SK-N-SH treated with all-trans-retinoic acid at 6 μM for 48 hours (cell line): ENCODE measurements around the gene RAE1.

ENCODE experiments used
- ATAC-seq: fragments of 200-7000 bp; cut with Tn5 transposase; 3 replicates; pipeline ENCODE4 v1.9.1; 2020; ENCODE audit warnings: mild to moderate bottlenecking, moderate library complexity
- ARNTL ChIP-seq: fragments of 450-650 bp; formaldehyde crosslinking; IDR thresholded peaks from 2 replicates; pipeline ENCODE4 v1.5.0; 2020; ENCODE audit warnings: low read depth, mild to moderate bottlenecking, moderate library complexity, borderline replicate concordance
- BACH2 ChIP-seq: fragments of 250-450 bp; sonication (Bioruptor Pico); IDR thresholded peaks from 2 replicates; pipeline ENCODE4 v1.9.0; 2021; ENCODE audit warnings: mild to moderate bottlenecking, borderline replicate concordance
- CSDC2 ChIP-seq: fragments of 250-450 bp; sonication (Bioruptor Pico); IDR thresholded peaks from 2 replicates; pipeline ENCODE4 v1.5.0; 2020; ENCODE audit warnings: mild to moderate bottlenecking, moderate library complexity
- ESRRG ChIP-seq: fragments of 250-450 bp; sonication (Bioruptor Pico); IDR thresholded peaks from 2 replicates; pipeline ENCODE4 v1.6.1; 2021; ENCODE audit warnings: mild to moderate bottlenecking
- GLIS3 ChIP-seq: fragments of 250-450 bp; sonication (Bioruptor Pico); IDR thresholded peaks from 2 replicates; pipeline ENCODE4 v1.5.0; 2020; ENCODE audit warnings: mild to moderate bottlenecking, moderate library complexity
- POU6F1 ChIP-seq: fragments of 250-450 bp; sonication (Bioruptor Pico); IDR thresholded peaks from 2 replicates; pipeline ENCODE4 v1.8.0; 2021; ENCODE audit warnings: low read depth, mild to moderate bottlenecking, moderate library complexity, borderline replicate concordance
- RARB ChIP-seq: fragments of 250-450 bp; sonication (Bioruptor Pico); IDR thresholded peaks from 2 replicates; pipeline ENCODE4 v1.8.0; 2021; ENCODE audit warnings: mild to moderate bottlenecking, moderate library complexity
- SNAI2 ChIP-seq: fragments of 250-450 bp; sonication (Bioruptor Pico); IDR thresholded peaks from 2 replicates; pipeline ENCODE4 v1.5.0; 2020; ENCODE audit warnings: mild to moderate bottlenecking, moderate library complexity
- TOX ChIP-seq: fragments of 250-450 bp; sonication (Bioruptor Pico); IDR thresholded peaks from 2 replicates; pipeline ENCODE4 v1.8.0; 2021; ENCODE audit warnings: mild to moderate bottlenecking, moderate library complexity, borderline replicate concordance
- ZC3H10 ChIP-seq: fragments of 250-450 bp; sonication (Bioruptor Pico); IDR thresholded peaks from 2 replicates; pipeline ENCODE4 v1.5.1; 2021; ENCODE audit warnings: mild to moderate bottlenecking, moderate library complexity
- ZFP3 ChIP-seq: fragments of 250-450 bp; sonication (Bioruptor Pico); IDR thresholded peaks from 2 replicates; pipeline ENCODE4 v1.5.0; 2020; ENCODE audit warnings: mild to moderate bottlenecking, moderate library complexity
- ZFP30 ChIP-seq: fragments of 450-650 bp; formaldehyde crosslinking; IDR thresholded peaks from 2 replicates; pipeline ENCODE4 v1.5.0; 2022; ENCODE audit warnings: mild to moderate bottlenecking, moderate library complexity
- ZNF565 ChIP-seq: fragments of 450-650 bp; formaldehyde crosslinking; conservative IDR thresholded peaks from 2 replicates; pipeline ENCODE4 v1.5.0; 2020; ENCODE audit warnings: low read depth, mild to moderate bottlenecking, moderate library complexity
- ZNF70 ChIP-seq: fragments of 450-650 bp; formaldehyde crosslinking; IDR thresholded peaks from 2 replicates; pipeline ENCODE4 v1.5.0; 2020; ENCODE audit warnings: mild to moderate bottlenecking, moderate library complexity
- ZNF8 ChIP-seq: fragments of 450-650 bp; formaldehyde crosslinking; IDR thresholded peaks from 2 replicates; pipeline ENCODE4 v1.5.0; 2020; ENCODE audit warnings: mild to moderate bottlenecking, moderate library complexity
- TF ChIP-seq, protein P1 (sequence below): fragments of 250-450 bp; sonication (Bioruptor Pico); IDR thresholded peaks from 2 replicates; pipeline ENCODE4 v1.5.1; 2021; ENCODE audit warnings: mild to moderate bottlenecking, moderate library complexity
- TF ChIP-seq, protein P2 (sequence below): fragments of 250-450 bp; sonication (Bioruptor Pico); IDR thresholded peaks from 2 replicates; pipeline ENCODE4 v1.5.1; 2020; ENCODE audit warnings: low read depth, mild to moderate bottlenecking, moderate library complexity
- TF ChIP-seq, protein P3 (sequence below): fragments of 250-450 bp; sonication (Bioruptor Pico); IDR thresholded peaks from 2 replicates; pipeline ENCODE4 v1.5.0; 2020; ENCODE audit warnings: mild to moderate bottlenecking, moderate library complexity
- TF ChIP-seq, protein P4 (sequence below): fragments of 250-450 bp; sonication (Bioruptor Pico); IDR thresholded peaks from 2 replicates; pipeline ENCODE4 v1.8.0; 2020; ENCODE audit warnings: mild to moderate bottlenecking, moderate library complexity, borderline replicate concordance

RAE1 gene

GRCh38 chr20:57335392-57335791 lies 15.7 kb upstream of the RAE1 start:
- ATAC-seq, result no peak
- TF ChIP-seq POU6F1 (CRISPR knock-in tag) (no peak), ZNF565 (CRISPR knock-in tag) (no peak), CSDC2 (CRISPR knock-in tag) (no peak), TOX (CRISPR knock-in tag) (no peak), ZNF8 (CRISPR knock-in tag) (no peak), ZFP3 (CRISPR knock-in tag) (no peak), BACH2 (CRISPR knock-in tag) (no peak), GLIS3 (no peak)
- TF ChIP-seq, protein P1, sequence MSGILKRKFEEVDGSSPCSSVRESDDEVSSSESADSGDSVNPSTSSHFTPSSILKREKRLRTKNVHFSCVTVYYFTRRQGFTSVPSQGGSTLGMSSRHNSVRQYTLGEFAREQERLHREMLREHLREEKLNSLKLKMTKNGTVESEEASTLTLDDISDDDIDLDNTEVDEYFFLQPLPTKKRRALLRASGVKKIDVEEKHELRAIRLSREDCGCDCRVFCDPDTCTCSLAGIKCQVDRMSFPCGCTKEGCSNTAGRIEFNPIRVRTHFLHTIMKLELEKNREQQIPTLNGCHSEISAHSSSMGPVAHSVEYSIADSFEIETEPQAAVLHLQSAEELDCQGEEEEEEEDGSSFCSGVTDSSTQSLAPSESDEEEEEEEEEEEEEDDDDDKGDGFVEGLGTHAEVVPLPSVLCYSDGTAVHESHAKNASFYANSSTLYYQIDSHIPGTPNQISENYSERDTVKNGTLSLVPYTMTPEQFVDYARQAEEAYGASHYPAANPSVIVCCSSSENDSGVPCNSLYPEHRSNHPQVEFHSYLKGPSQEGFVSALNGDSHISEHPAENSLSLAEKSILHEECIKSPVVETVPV (CRISPR knock-in tag), result no peak
- TF ChIP-seq, protein P2, sequence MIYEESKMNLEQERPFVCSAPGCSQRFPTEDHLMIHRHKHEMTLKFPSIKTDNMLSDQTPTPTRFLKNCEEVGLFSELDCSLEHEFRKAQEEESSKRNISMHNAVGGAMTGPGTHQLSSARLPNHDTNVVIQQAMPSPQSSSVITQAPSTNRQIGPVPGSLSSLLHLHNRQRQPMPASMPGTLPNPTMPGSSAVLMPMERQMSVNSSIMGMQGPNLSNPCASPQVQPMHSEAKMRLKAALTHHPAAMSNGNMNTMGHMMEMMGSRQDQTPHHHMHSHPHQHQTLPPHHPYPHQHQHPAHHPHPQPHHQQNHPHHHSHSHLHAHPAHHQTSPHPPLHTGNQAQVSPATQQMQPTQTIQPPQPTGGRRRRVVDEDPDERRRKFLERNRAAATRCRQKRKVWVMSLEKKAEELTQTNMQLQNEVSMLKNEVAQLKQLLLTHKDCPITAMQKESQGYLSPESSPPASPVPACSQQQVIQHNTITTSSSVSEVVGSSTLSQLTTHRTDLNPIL (CRISPR knock-in tag), result no peak

DNA sequence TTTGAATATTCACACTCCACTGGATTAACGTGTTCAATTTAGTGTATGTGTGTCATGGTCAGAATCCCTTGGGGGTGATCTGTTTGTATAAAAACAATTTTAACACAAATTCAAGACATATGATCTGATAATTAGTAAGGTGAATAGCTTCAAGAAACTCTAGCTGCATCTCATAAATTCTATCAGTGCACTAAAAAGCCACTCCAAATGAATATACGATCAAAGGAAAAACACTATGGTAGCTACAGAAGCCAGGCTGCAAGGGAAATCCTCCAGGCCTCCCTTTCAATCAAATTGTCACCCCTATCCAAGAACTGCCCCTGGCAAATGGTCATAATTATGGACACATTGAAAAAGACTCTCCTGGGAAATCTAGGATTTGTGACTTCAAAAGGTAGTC lies 9.4 kb upstream of the RAE1 start:
- ATAC-seq, result no peak
- TF ChIP-seq CSDC2 (CRISPR knock-in tag) (no peak), ZNF8 (CRISPR knock-in tag) (no peak), SNAI2 (CRISPR knock-in tag) (no peak), ZNF70 (CRISPR knock-in tag) (no peak), ZC3H10 (CRISPR knock-in tag) (no peak), TOX (CRISPR knock-in tag) (no peak), ARNTL (CRISPR knock-in tag) (no peak), ESRRG (no peak)
- TF ChIP-seq, protein P1 (CRISPR knock-in tag), result no peak
- TF ChIP-seq, protein P3, sequence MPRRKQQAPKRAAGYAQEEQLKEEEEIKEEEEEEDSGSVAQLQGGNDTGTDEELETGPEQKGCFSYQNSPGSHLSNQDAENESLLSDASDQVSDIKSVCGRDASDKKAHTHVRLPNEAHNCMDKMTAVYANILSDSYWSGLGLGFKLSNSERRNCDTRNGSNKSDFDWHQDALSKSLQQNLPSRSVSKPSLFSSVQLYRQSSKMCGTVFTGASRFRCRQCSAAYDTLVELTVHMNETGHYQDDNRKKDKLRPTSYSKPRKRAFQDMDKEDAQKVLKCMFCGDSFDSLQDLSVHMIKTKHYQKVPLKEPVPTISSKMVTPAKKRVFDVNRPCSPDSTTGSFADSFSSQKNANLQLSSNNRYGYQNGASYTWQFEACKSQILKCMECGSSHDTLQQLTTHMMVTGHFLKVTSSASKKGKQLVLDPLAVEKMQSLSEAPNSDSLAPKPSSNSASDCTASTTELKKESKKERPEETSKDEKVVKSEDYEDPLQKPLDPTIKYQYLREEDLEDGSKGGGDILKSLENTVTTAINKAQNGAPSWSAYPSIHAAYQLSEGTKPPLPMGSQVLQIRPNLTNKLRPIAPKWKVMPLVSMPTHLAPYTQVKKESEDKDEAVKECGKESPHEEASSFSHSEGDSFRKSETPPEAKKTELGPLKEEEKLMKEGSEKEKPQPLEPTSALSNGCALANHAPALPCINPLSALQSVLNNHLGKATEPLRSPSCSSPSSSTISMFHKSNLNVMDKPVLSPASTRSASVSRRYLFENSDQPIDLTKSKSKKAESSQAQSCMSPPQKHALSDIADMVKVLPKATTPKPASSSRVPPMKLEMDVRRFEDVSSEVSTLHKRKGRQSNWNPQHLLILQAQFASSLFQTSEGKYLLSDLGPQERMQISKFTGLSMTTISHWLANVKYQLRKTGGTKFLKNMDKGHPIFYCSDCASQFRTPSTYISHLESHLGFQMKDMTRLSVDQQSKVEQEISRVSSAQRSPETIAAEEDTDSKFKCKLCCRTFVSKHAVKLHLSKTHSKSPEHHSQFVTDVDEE (CRISPR knock-in tag), result no peak

- TF ChIP-seq CSDC2 (CRISPR knock-in tag), result no peak
- TF ChIP-seq RARB (CRISPR knock-in tag), result no peak
- TF ChIP-seq, protein P4, sequence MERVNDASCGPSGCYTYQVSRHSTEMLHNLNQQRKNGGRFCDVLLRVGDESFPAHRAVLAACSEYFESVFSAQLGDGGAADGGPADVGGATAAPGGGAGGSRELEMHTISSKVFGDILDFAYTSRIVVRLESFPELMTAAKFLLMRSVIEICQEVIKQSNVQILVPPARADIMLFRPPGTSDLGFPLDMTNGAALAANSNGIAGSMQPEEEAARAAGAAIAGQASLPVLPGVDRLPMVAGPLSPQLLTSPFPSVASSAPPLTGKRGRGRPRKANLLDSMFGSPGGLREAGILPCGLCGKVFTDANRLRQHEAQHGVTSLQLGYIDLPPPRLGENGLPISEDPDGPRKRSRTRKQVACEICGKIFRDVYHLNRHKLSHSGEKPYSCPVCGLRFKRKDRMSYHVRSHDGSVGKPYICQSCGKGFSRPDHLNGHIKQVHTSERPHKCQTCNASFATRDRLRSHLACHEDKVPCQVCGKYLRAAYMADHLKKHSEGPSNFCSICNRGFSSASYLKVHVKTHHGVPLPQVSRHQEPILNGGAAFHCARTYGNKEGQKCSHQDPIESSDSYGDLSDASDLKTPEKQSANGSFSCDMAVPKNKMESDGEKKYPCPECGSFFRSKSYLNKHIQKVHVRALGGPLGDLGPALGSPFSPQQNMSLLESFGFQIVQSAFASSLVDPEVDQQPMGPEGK (CRISPR knock-in tag), result no peak
- TF ChIP-seq GLIS3, result no peak
- TF ChIP-seq SNAI2 (CRISPR knock-in tag), result no peak
- no peak for TF ChIP-seq ESRRG
- TF ChIP-seq ZFP30 (CRISPR knock-in tag), result no peak
Observed at GRCh38 chr20:57342829-57343228, 8.2 kb upstream of the RAE1 start.

More at GRCh38 chr20:57342829-57343228, 8.2 kb upstream of the RAE1 start:
- ATAC-seq, result peak; percentile 24; the same call in 2 of the 3 replicates
